K562 (cell line): Measurements from ENCODE around the gene TMEM120B. TPM values are rescaled to one million over a fixed set of nuclear protein-coding genes. Genes with fewer than 3 reads are reported as not detected.

Experiments
- ARID3B ChIP-seq: fragments of 250-450 bp; sonication (Bioruptor Pico); IDR thresholded peaks from 2 replicates; pipeline ENCODE4 v1.4.0; 2020; ENCODE audit warnings: borderline replicate concordance
- BCL6 ChIP-seq: fragments of 250-450 bp; sonication (Bioruptor Pico); IDR thresholded peaks from 2 replicates; pipeline ENCODE4 v1.4.0; 2020
- DPF2 ChIP-seq: fragments of 450-650 bp; IDR thresholded peaks from 2 replicates; pipeline ENCODE4 v1.6.1; 2016
- GTF2F1 ChIP-seq: IDR thresholded peaks from 2 replicates; pipeline ENCODE4 v1.6.1; 2011; ENCODE audit warnings: low read depth, low read length, improper control_type of control experiment
- HDAC1 ChIP-seq, 2 experiments: fragments of 450-650 bp; IDR thresholded peaks; 2 replicates each; pipeline ENCODE4 v1.6.1; 2016 to 2017; ENCODE audit warnings: inconsistent platforms in 1 of 2, mild to moderate bottlenecking in 1 of 2, moderate library complexity in 1 of 2
- JUND ChIP-seq, 2 experiments: IDR thresholded peaks; 2 replicates in 1 of 2; 3 replicates in 1 of 2; pipeline ENCODE4 v1.6.1; 2011; ENCODE audit warnings: borderline replicate concordance in 2 of 2, low read depth in 2 of 2, low read length in 2 of 2, improper control_type of control experiment in 1 of 2, missing biosample characterization in 1 of 2, missing genetic modification characterization in 1 of 2, missing genetic modification reagents in 1 of 2
- L3MBTL2 ChIP-seq: fragments of 450-650 bp; IDR thresholded peaks from 2 replicates; pipeline ENCODE4 v1.6.1; 2016; ENCODE audit warnings: mild to moderate bottlenecking, moderate library complexity
- MYC ChIP-seq, 2 experiments: fragments of 250-450 bp in 1 of 2; sonication (Bioruptor Pico) in 1 of 2; IDR thresholded peaks; 2 replicates each; pipeline versions ENCODE4 v1.5.1 to v1.6.1; 2012 to 2021; ENCODE audit warnings: low read depth in 2 of 2, borderline replicate concordance in 1 of 2, improper control_type of control experiment in 1 of 2, low read length in 1 of 2, mild to moderate bottlenecking in 1 of 2, moderate library complexity in 1 of 2
- PHF21A ChIP-seq: fragments of 450-650 bp; IDR thresholded peaks from 2 replicates; pipeline ENCODE4 v1.6.1; 2017; ENCODE audit warnings: low read depth, borderline replicate concordance
- POLR2G ChIP-seq: fragments of 200-400 bp; formaldehyde crosslinking; IDR thresholded peaks from 2 replicates; pipeline ENCODE4 v1.6.1; 2017; ENCODE audit warnings: low read depth, mild to moderate bottlenecking, antibody characterized with exemption, low read length, moderate library complexity
- PRDM10 ChIP-seq: fragments of 450-650 bp; IDR thresholded peaks from 2 replicates; pipeline ENCODE4 v1.6.1; 2018; ENCODE audit not compliant: partially characterized antibody
- RBBP5 ChIP-seq: fragments of 200-600 bp; sonication (generic); IDR thresholded peaks from 2 replicates; pipeline ENCODE4 v1.6.1; 2012; ENCODE audit warnings: borderline replicate concordance, mild to moderate bottlenecking, low read length, control low read depth, inconsistent platforms; ENCODE audit not compliant: insufficient read depth, poor library complexity, severe bottlenecking
- SMARCC2 ChIP-seq: fragments of 450-650 bp; IDR thresholded peaks from 2 replicates; pipeline ENCODE4 v1.6.1; 2017; ENCODE audit warnings: antibody characterized with exemption, moderate library complexity, mild to moderate bottlenecking, low read depth
- TAF1 ChIP-seq: IDR thresholded peaks from 2 replicates; pipeline ENCODE4 v1.6.1; 2011; ENCODE audit warnings: mild to moderate bottlenecking, low read length, moderate library complexity; ENCODE audit not compliant: insufficient read depth, control insufficient read depth, severe bottlenecking; ENCODE audit errors: extremely low read depth
- ZNF398 ChIP-seq: fragments of 250-450 bp; sonication (Bioruptor Pico); IDR thresholded peaks from 2 replicates; pipeline ENCODE4 v1.8.0; 2021; ENCODE audit warnings: moderate library complexity, mild to moderate bottlenecking, inconsistent platforms
- polyA plus RNA-seq, 8 experiments: library from polyadenylated mRNA; depleted of rRNA in 4 of 8; stranded (reverse) in 5 of 8; unstranded in 3 of 8; fragments of >200 nt; fragmentation: Nextera tagmentation in 2 of 8; fragmentation: Illumina TruSeq in 1 of 8; extraction: Ambion mirVana in 2 of 8; extraction: Trizol in 1 of 8; gene quantifications; 2 replicates each; pipeline versions ENCODE4 v1.2.1 to v1.2.3, GENCODE V29; 2011 to 2014; ENCODE audit warnings: inconsistent platforms in 1 of 8, missing spikeins in 1 of 8
- total RNA-seq, 7 experiments: library from RNA; depleted of rRNA in 6 of 7; stranded (reverse); fragments of >200 nt in 6 of 7; fragmentation: Illumina TruSeq in 2 of 7; extraction: Trizol in 2 of 7; gene quantifications; 2 replicates each; pipeline versions ENCODE4 v1.2.1 to v1.2.3, GENCODE V29; 2011 to 2021; ENCODE audit warnings: low replicate concordance in 1 of 7
- TF ChIP-seq, protein P1 (sequence below): IDR thresholded peaks from 2 replicates; pipeline ENCODE4 v1.6.1; 2014; ENCODE audit warnings: antibody characterized with exemption

Gene TMEM120B
- total and polyA plus RNA-seq, 9 of the 15 experiments (the other 6 are each of a cell fraction or from before 2014, with no cell fraction given) = 1.7 to 18.6 (median 7.4) TPM

GRCh38 chr12:121799842-121800693, 87.5 kb downstream of the TMEM120B start (continued):
- TF ChIP-seq JUND (IDR thresholded peaks at IDR 0.05; ENCODE audit: borderline replicate concordance, low read depth, low read length) (peak; percentile 88), JUND (tag; IDR thresholded peaks at IDR 0.05; ENCODE audit: borderline replicate concordance, low read depth, low read length) (no peak; the same call in 2 of the 3 replicates), BCL6 (CRISPR knock-in tag) (no peak), HDAC1 (IDR thresholded peaks at IDR 0.05) (no peak), ARID3B (CRISPR knock-in tag) (peak; percentile 18; the same call in 1 of the 2 replicates), POLR2G (peak; percentile 86), PHF21A (0 out of 2 replicates have a peak, but pooled peaks have one; percentile 28), ZNF398 (CRISPR knock-in tag) (no peak), L3MBTL2 (peak; percentile 55), TAF1 (peak; percentile 68), SMARCC2 (peak; percentile 40; the same call in 1 of the 2 replicates), GTF2F1 (no peak), PRDM10 (peak; percentile 58), RBBP5 (peak; percentile 33), DPF2 (peak; percentile 86), MYC (IDR thresholded peaks at IDR 0.05; ENCODE audit: low read depth, low read length) (peak; percentile 31; the same call in 1 of the 2 replicates), MYC (CRISPR knock-in tag; IDR thresholded peaks at IDR 0.05; ENCODE audit: borderline replicate concordance, low read depth) (peak; percentile 43; the same call in 1 of the 2 replicates)
- TF ChIP-seq, protein P1, sequence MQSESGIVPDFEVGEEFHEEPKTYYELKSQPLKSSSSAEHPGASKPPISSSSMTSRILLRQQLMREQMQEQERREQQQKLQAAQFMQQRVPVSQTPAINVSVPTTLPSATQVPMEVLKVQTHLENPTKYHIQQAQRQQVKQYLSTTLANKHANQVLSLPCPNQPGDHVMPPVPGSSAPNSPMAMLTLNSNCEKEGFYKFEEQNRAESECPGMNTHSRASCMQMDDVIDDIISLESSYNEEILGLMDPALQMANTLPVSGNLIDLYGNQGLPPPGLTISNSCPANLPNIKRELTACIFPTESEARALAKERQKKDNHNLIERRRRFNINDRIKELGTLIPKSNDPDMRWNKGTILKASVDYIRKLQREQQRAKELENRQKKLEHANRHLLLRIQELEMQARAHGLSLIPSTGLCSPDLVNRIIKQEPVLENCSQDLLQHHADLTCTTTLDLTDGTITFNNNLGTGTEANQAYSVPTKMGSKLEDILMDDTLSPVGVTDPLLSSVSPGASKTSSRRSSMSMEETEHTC = peak; percentile 30; the same call in 1 of the 2 replicates
